ENCODE data around the gene DGKB. TPM values are rescaled to one million over a fixed set of nuclear protein-coding genes. Genes with fewer than 3 reads are reported as not detected.

The DGKB gene
- polyA plus RNA-seq, 4 donors, result 0.19 to 0.31 TPM; not detected in 2

GRCh38 chr7:14888962-14889361, 13.6 kb downstream of the DGKB start:
- Histone ChIP-seq H3K9me3 (ENCODE audit: control insufficient read depth in 2 of 2, insufficient read depth in 1 of 2, low read depth in 1 of 2, low read length in 1 of 2) (no peaks in the 10 kb centered on the region), H3K4me1 (ENCODE audit: control insufficient read depth in 3 of 3, insufficient read depth in 2 of 3, low read depth in 1 of 3, low read length in 2 of 3) (no peaks in the 10 kb centered on the region), H3K27me3 (ENCODE audit: control insufficient read depth in 3 of 3, insufficient read depth in 3 of 3, low read length in 3 of 3) (no peaks in the 10 kb centered on the region), H3K36me3 (ENCODE audit: control insufficient read depth in 3 of 3, insufficient read depth in 2 of 3, low read depth in 1 of 3, low read length in 3 of 3) (no peaks in the 10 kb centered on the region), H3K27ac (ENCODE audit: low read depth in 1 of 3, low read length in 2 of 3) (no peak overlapping the region), H3K4me3 (ENCODE audit: low read depth in 1 of 3, low read length in 3 of 3) (no peak overlapping the region)
- FAIRE-seq (no peak), DNase-seq (no peak)
- WGBS, 3 donors, result 18 to 33% (median 24%) methylated on average over 1 of the region's 1 CpG

GRCh38 chr7:14886533-14886932, 16.0 kb downstream of the DGKB start:
- no peaks in the 10 kb centered on the region for H3K36me3 ChIP-seq (ENCODE audit: control insufficient read depth in 3 of 3, insufficient read depth in 2 of 3, low read depth in 1 of 3, low read length in 3 of 3)
- no peak for FAIRE-seq
- H3K4me1 ChIP-seq (ENCODE audit: control insufficient read depth in 3 of 3, insufficient read depth in 2 of 3, low read depth in 1 of 3, low read length in 2 of 3), result no peaks in the 10 kb centered on the region
- H3K27me3 ChIP-seq (ENCODE audit: control insufficient read depth in 3 of 3, insufficient read depth in 3 of 3, low read length in 3 of 3), result no peaks in the 10 kb centered on the region
- no peak overlapping the region for H3K4me3 ChIP-seq (ENCODE audit: low read depth in 1 of 3, low read length in 3 of 3)
- H3K27ac ChIP-seq (ENCODE audit: low read depth in 1 of 3, low read length in 2 of 3), result no peak overlapping the region
- no peaks in the 10 kb centered on the region for H3K9me3 ChIP-seq (ENCODE audit: control insufficient read depth in 2 of 2, insufficient read depth in 1 of 2, low read depth in 1 of 2, low read length in 1 of 2)
- 79 to 87% (median 83%) methylated on average over 3 of the region's 3 CpGs for WGBS, 3 donors
- DNase-seq, result no peak

- no peak overlapping the region for H3K4me3 ChIP-seq (ENCODE audit: low read depth in 1 of 3, low read length in 3 of 3)
- H3K27me3 ChIP-seq (ENCODE audit: control insufficient read depth in 3 of 3, insufficient read depth in 3 of 3, low read length in 3 of 3), result no peaks in the 10 kb centered on the region
- H3K9me3 ChIP-seq (ENCODE audit: control insufficient read depth in 2 of 2, insufficient read depth in 1 of 2, low read depth in 1 of 2, low read length in 1 of 2), result no peaks in the 10 kb centered on the region
- H3K36me3 ChIP-seq (ENCODE audit: control insufficient read depth in 3 of 3, insufficient read depth in 2 of 3, low read depth in 1 of 3, low read length in 3 of 3), result no peaks in the 10 kb centered on the region
- no peaks in the 10 kb centered on the region for H3K4me1 ChIP-seq (ENCODE audit: control insufficient read depth in 3 of 3, insufficient read depth in 2 of 3, low read depth in 1 of 3, low read length in 2 of 3)
- 73 to 79% (median 73%) methylated on average over 8 of the region's 8 CpGs for WGBS, 3 donors
- no peak for DNase-seq
- no peak for FAIRE-seq
- H3K27ac ChIP-seq (ENCODE audit: low read depth in 1 of 3, low read length in 2 of 3), result no peak overlapping the region
Observed at GRCh38 chr7:14875941-14876587, 26.5 kb downstream of the DGKB start.

GRCh38 chr7:14871880-14872279, 30.7 kb downstream of the DGKB start:
- Histone ChIP-seq H3K27ac (ENCODE audit: low read depth in 1 of 3, low read length in 2 of 3) (no peak overlapping the region), H3K9me3 (ENCODE audit: control insufficient read depth in 2 of 2, insufficient read depth in 1 of 2, low read depth in 1 of 2, low read length in 1 of 2) (no peaks in the 10 kb centered on the region), H3K36me3 (ENCODE audit: control insufficient read depth in 3 of 3, insufficient read depth in 2 of 3, low read depth in 1 of 3, low read length in 3 of 3) (no peaks in the 10 kb centered on the region), H3K4me3 (ENCODE audit: low read depth in 1 of 3, low read length in 3 of 3) (no peak overlapping the region), H3K4me1 (ENCODE audit: control insufficient read depth in 3 of 3, insufficient read depth in 2 of 3, low read depth in 1 of 3, low read length in 2 of 3) (no peaks in the 10 kb centered on the region), H3K27me3 (ENCODE audit: control insufficient read depth in 3 of 3, insufficient read depth in 3 of 3, low read length in 3 of 3) (no peaks in the 10 kb centered on the region)
- WGBS, 3 donors, result 88 to 92% (median 91%) methylated on average over 6 of the region's 6 CpGs
- DNase-seq (no peak), FAIRE-seq (no peak)

- no peaks in the 10 kb centered on the region for H3K27me3 ChIP-seq (ENCODE audit: control insufficient read depth in 3 of 3, insufficient read depth in 3 of 3, low read length in 3 of 3)
- no peak for DNase-seq
- H3K9me3 ChIP-seq (ENCODE audit: control insufficient read depth in 2 of 2, insufficient read depth in 1 of 2, low read depth in 1 of 2, low read length in 1 of 2), result no peaks in the 10 kb centered on the region
- WGBS, 3 donors, result 82 to 85% (median 83%) methylated on average over 11 of the region's 11 CpGs
- no peaks in the 10 kb centered on the region for H3K4me1 ChIP-seq (ENCODE audit: control insufficient read depth in 3 of 3, insufficient read depth in 2 of 3, low read depth in 1 of 3, low read length in 2 of 3)
- FAIRE-seq, result no peak
- no peaks in the 10 kb centered on the region for H3K36me3 ChIP-seq (ENCODE audit: control insufficient read depth in 3 of 3, insufficient read depth in 2 of 3, low read depth in 1 of 3, low read length in 3 of 3)
- no peak overlapping the region for H3K4me3 ChIP-seq (ENCODE audit: low read depth in 1 of 3, low read length in 3 of 3)
- no peak overlapping the region for H3K27ac ChIP-seq (ENCODE audit: low read depth in 1 of 3, low read length in 2 of 3)
Observed at GRCh38 chr7:14870394-14870793, 32.2 kb downstream of the DGKB start.

GRCh38 chr7:14868937-14869336, 33.6 kb downstream of the DGKB start:
- H3K36me3 ChIP-seq (ENCODE audit: control insufficient read depth in 3 of 3, insufficient read depth in 2 of 3, low read depth in 1 of 3, low read length in 3 of 3), result no peaks in the 10 kb centered on the region
- no peak overlapping the region for H3K4me3 ChIP-seq (ENCODE audit: low read depth in 1 of 3, low read length in 3 of 3)
- FAIRE-seq, result no peak
- no peak overlapping the region for H3K27ac ChIP-seq (ENCODE audit: low read depth in 1 of 3, low read length in 2 of 3)
- H3K27me3 ChIP-seq (ENCODE audit: control insufficient read depth in 3 of 3, insufficient read depth in 3 of 3, low read length in 3 of 3), result no peaks in the 10 kb centered on the region
- no peaks in the 10 kb centered on the region for H3K4me1 ChIP-seq (ENCODE audit: control insufficient read depth in 3 of 3, insufficient read depth in 2 of 3, low read depth in 1 of 3, low read length in 2 of 3)
- H3K9me3 ChIP-seq (ENCODE audit: control insufficient read depth in 2 of 2, insufficient read depth in 1 of 2, low read depth in 1 of 2, low read length in 1 of 2), result no peaks in the 10 kb centered on the region
- no peak for DNase-seq

- DNase-seq (no peak), FAIRE-seq (no peak)
Observed at GRCh38 chr7:14861456-14861855, 41.1 kb downstream of the DGKB start.

GRCh38 chr7:14859267-14859666, 43.3 kb downstream of the DGKB start:
- H3K9me3 ChIP-seq (ENCODE audit: control insufficient read depth in 2 of 2, insufficient read depth in 1 of 2, low read depth in 1 of 2, low read length in 1 of 2), result no peaks in the 10 kb centered on the region
- DNase-seq (no peak), FAIRE-seq (no peak)
- no peaks in the 10 kb centered on the region for H3K27me3 ChIP-seq (ENCODE audit: control insufficient read depth in 3 of 3, insufficient read depth in 3 of 3, low read length in 3 of 3)
- WGBS, 3 donors, result 36 to 50% (median 38%) methylated on average over 2 of the region's 2 CpGs
- no peak overlapping the region for H3K27ac ChIP-seq (ENCODE audit: low read depth in 1 of 3, low read length in 2 of 3)
- H3K4me1 ChIP-seq (ENCODE audit: control insufficient read depth in 3 of 3, insufficient read depth in 2 of 3, low read depth in 1 of 3, low read length in 2 of 3), result no peaks in the 10 kb centered on the region
- H3K4me3 ChIP-seq (ENCODE audit: low read depth in 1 of 3, low read length in 3 of 3), result no peak overlapping the region
- H3K36me3 ChIP-seq (ENCODE audit: control insufficient read depth in 3 of 3, insufficient read depth in 2 of 3, low read depth in 1 of 3, low read length in 3 of 3), result no peaks in the 10 kb centered on the region

More at GRCh38 chr7:14861456-14861855, 41.1 kb downstream of the DGKB start:
- Histone ChIP-seq H3K4me3 (ENCODE audit: low read depth in 1 of 3, low read length in 3 of 3) (no peak overlapping the region), H3K9me3 (ENCODE audit: control insufficient read depth in 2 of 2, insufficient read depth in 1 of 2, low read depth in 1 of 2, low read length in 1 of 2) (no peaks in the 10 kb centered on the region), H3K4me1 (ENCODE audit: control insufficient read depth in 3 of 3, insufficient read depth in 2 of 3, low read depth in 1 of 3, low read length in 2 of 3) (no peaks in the 10 kb centered on the region), H3K27me3 (ENCODE audit: control insufficient read depth in 3 of 3, insufficient read depth in 3 of 3, low read length in 3 of 3) (no peaks in the 10 kb centered on the region), H3K27ac (ENCODE audit: low read depth in 1 of 3, low read length in 2 of 3) (no peak overlapping the region), H3K36me3 (ENCODE audit: control insufficient read depth in 3 of 3, insufficient read depth in 2 of 3, low read depth in 1 of 3, low read length in 3 of 3) (no peaks in the 10 kb centered on the region)
- 47 to 65% (median 50%) methylated on average over 1 of the region's 1 CpG for WGBS, 3 donors

GRCh38 chr7:14858866-14859265, 43.7 kb downstream of the DGKB start:
- WGBS, 3 donors, result 18 to 50% (median 35%) methylated on average over 2 of the region's 2 CpGs
- H3K9me3 ChIP-seq (ENCODE audit: control insufficient read depth in 2 of 2, insufficient read depth in 1 of 2, low read depth in 1 of 2, low read length in 1 of 2), result no peaks in the 10 kb centered on the region
- FAIRE-seq, result no peak

More at GRCh38 chr7:14858866-14859265, 43.7 kb downstream of the DGKB start:
- H3K27me3 ChIP-seq (ENCODE audit: control insufficient read depth in 3 of 3, insufficient read depth in 3 of 3, low read length in 3 of 3), result no peaks in the 10 kb centered on the region
- no peak overlapping the region for H3K4me3 ChIP-seq (ENCODE audit: low read depth in 1 of 3, low read length in 3 of 3)
- no peak for DNase-seq
- H3K27ac ChIP-seq (ENCODE audit: low read depth in 1 of 3, low read length in 2 of 3), result no peak overlapping the region
- H3K36me3 ChIP-seq (ENCODE audit: control insufficient read depth in 3 of 3, insufficient read depth in 2 of 3, low read depth in 1 of 3, low read length in 3 of 3), result no peaks in the 10 kb centered on the region
- H3K4me1 ChIP-seq (ENCODE audit: control insufficient read depth in 3 of 3, insufficient read depth in 2 of 3, low read depth in 1 of 3, low read length in 2 of 3), result no peaks in the 10 kb centered on the region
